Measurements from ENCODE around the gene MYH14.

- TF ChIP-seq CTCF (IDR thresholded peaks at IDR 0.05; ENCODE audit: low read depth, low read length): no peak
- TF ChIP-seq EZH2phosphoT487 (IDR thresholded peaks at IDR 0.05; ENCODE audit: low read depth): no peak
These were observed 105.6 kb downstream of the MYH14 start for GRCh38 chr19:50308991-50309390.
